GM23248 (cell line): Measurements from ENCODE around the gene JPH2. TPM values are rescaled to one million over a fixed set of nuclear protein-coding genes. Genes with fewer than 3 reads are reported as not detected.

ENCODE experiments used
- DNase-seq: peaks from one replicate; pipeline ENCODE4 v3.0.0-alpha.2; 2015
- H2AFZ ChIP-seq: fragments of 200-600 bp; sonication (generic); 2 replicates; pipeline ENCODE4 v1.6.1; 2016; ENCODE audit warnings: antibody characterized with exemption
- H3F3A ChIP-seq: fragments of 200-600 bp; sonication (generic); 2 replicates; pipeline ENCODE4 v1.6.1; 2016; ENCODE audit warnings: mild to moderate bottlenecking, antibody characterized with exemption, mixed run types; ENCODE audit not compliant: insufficient read depth
- H3K27ac ChIP-seq: fragments of 200-600 bp; sonication (generic); 2 replicates; pipeline ENCODE4 v1.5.1; 2016; ENCODE audit warnings: mild to moderate bottlenecking
- H3K27me3 ChIP-seq: fragments of 200-600 bp; sonication (generic); replicated peaks from 2 replicates; pipeline ENCODE4 v1.6.1; 2016; ENCODE audit warnings: mild to moderate bottlenecking; ENCODE audit not compliant: insufficient read depth
- H3K36me3 ChIP-seq: fragments of 200-600 bp; sonication (generic); 2 replicates; pipeline ENCODE4 v1.6.1; 2016; ENCODE audit warnings: low read depth, mild to moderate bottlenecking
- H3K4me1 ChIP-seq: fragments of 200-600 bp; sonication (generic); 2 replicates; pipeline ENCODE4 v1.6.1; 2016; ENCODE audit warnings: mild to moderate bottlenecking; ENCODE audit not compliant: insufficient read depth
- H3K4me2 ChIP-seq: fragments of 200-600 bp; sonication (generic); one replicate; pipeline ENCODE4 v1.6.1; 2016; ENCODE audit warnings: mild to moderate bottlenecking; ENCODE audit not compliant: unreplicated experiment
- H3K4me3 ChIP-seq: fragments of 200-600 bp; sonication (generic); 2 replicates; pipeline ENCODE4 v1.5.1; 2016; ENCODE audit warnings: mild to moderate bottlenecking
- H3K79me2 ChIP-seq: fragments of 200-600 bp; sonication (generic); 2 replicates; pipeline ENCODE4 v1.6.1; 2016; ENCODE audit warnings: mild to moderate bottlenecking; ENCODE audit not compliant: insufficient read depth
- H3K9ac ChIP-seq: fragments of 200-600 bp; sonication (generic); 2 replicates; pipeline ENCODE4 v1.6.1; 2016; ENCODE audit warnings: mild to moderate bottlenecking
- H3K9me2 ChIP-seq: fragments of 200-600 bp; sonication (generic); 2 replicates; pipeline ENCODE4 v1.6.1; 2016; ENCODE audit warnings: mixed run types, mild to moderate bottlenecking, moderate library complexity; ENCODE audit not compliant: insufficient read depth
- H3K9me3 ChIP-seq: fragments of 200-600 bp; sonication (generic); one replicate; pipeline ENCODE4 v1.6.1; 2017; ENCODE audit warnings: low read depth
- H4K20me1 ChIP-seq: fragments of 200-600 bp; sonication (generic); 2 replicates; pipeline ENCODE4 v1.6.0; 2016; ENCODE audit not compliant: insufficient read depth
- EZH2 ChIP-seq: fragments of 200-600 bp; sonication (generic); IDR thresholded peaks from 2 replicates; pipeline ENCODE4 v1.6.1; 2018; ENCODE audit warnings: antibody characterized with exemption, mild to moderate bottlenecking; ENCODE audit not compliant: insufficient read depth, poor library complexity, severe bottlenecking
- EZH2phosphoT487 ChIP-seq: fragments of 200-600 bp; sonication (generic); IDR thresholded peaks from 2 replicates; pipeline ENCODE4 v1.6.1; 2018; ENCODE audit warnings: antibody characterized with exemption, moderate library complexity, mild to moderate bottlenecking, low read depth; ENCODE audit not compliant: insufficient read depth
- WGBS, 2 experiments: methylation state at CpG; one replicate each; pipeline ENCODE4 v1.1.6; 2015 to 2017; ENCODE audit warnings: low lambda C conversion rate in 2 of 2, low coverage in 1 of 2; ENCODE audit errors: missing lambda C conversion rate in 2 of 2; 5-methylcytosine and 5-hydroxymethylcytosine counted together
- in situ Hi-C: fragments of 300-500 bp; cut with MboI; formaldehyde crosslinking; loops from 2 replicates; pipeline ENCODE4 v1.15.0; 2020
- polyA plus RNA-seq: library from polyadenylated mRNA; unstranded; fragments of >200 nt; fragmentation: Nextera tagmentation; extraction: Ambion mirVana; gene quantifications from 2 replicates; pipeline ENCODE4 v1.2.1, GENCODE V29; 2016
- total RNA-seq: library from RNA; depleted of rRNA; stranded (reverse); fragments of >200 nt; shearing (Covaris generic); gene quantifications from 2 replicates; pipeline ENCODE4 v1.2.3, GENCODE V29; 2014

Gene JPH2
- total and polyA plus RNA-seq, 2 experiments from 2014 or later = 1.8 to 9.7 TPM

DNA sequence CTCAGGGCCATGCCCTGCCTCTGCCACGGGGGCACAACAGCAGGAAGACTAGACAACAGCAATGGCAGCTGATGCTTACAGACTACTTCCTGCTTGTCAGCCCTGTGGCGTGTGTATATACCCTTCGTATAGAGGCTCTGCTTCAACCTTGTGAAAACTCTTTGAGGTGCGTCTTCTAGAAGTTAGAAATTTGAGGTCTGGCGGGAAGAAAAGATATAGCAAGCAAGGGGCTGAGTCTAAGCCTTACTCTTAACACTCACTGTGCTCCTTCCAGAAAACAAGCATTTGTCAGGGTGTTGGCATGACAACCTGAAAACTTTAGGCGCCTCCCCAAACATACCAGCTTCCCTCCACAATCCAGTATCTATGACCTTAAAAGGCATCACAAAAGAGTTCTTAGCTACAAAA lies 33.3 kb downstream of the JPH2 start:
- peak; percentile 68 for DNase-seq
- peak overlapping the region; percentile 65 for H3K4me2 ChIP-seq

DNA sequence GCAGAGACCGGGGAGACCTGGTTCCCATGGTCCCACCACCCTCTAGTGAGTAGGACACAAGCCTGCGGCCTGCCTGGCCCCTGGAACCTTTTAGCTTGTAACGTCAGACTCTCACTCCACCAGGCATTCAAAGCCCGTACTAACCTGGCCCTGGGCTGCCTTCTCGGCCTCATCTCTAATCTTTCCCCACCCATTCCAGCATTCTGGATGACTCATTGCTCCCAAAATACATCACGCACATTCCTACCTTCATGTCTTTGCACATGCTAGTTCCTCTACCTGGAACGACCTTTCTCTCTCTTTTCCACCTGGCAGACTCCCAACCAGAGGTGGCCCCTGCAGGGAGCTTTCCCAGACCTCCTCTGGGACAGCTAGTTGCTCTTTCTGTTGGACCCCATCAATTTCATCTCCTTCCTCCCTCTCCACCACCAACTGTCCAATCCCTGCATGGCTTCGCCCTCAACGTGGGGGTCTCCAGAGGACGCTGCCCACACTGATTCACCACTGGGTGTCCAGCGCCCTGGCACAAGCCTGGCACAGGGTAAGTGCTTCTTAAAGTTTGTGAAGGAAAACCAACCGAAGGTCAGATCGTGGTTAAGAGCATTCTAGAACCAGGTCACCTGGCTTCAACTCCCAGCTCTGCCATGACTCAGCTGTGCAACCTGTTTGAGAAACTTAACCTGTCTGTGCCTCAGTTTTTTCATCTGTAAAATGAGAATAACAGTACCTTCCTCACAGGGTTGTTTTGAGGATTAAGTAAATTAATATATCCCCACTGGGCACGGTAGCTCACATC lies 35.2 kb downstream of the JPH2 start:
- Histone ChIP-seq H3K4me3 (no peak overlapping the region), H3K4me2 (no peak overlapping the region), H3K36me3 (0 out of 2 replicates have a peak, but pooled peaks cover 3% of the 10 kb centered on the region), H3K9me2 (no peaks in the 10 kb centered on the region), H3K9ac (no peak overlapping the region), H2AFZ (no peak overlapping the region), H3K27ac (no peak overlapping the region), H3K9me3 (no peaks in the 10 kb centered on the region), H3F3A (peaks cover 11% of the 10 kb centered on the region; the same call in 1 of the 2 replicates), H4K20me1 (no peaks in the 10 kb centered on the region), H3K79me2 (no peaks in the 10 kb centered on the region), H3K4me1 (peaks cover 19% of the 10 kb centered on the region), H3K27me3 (no peaks in the 10 kb centered on the region)
- in situ Hi-C loops = no loop called here
- 72 to 77% methylated on average over 14 of the region's 14 CpGs for WGBS, 2 experiments
- DNase-seq = no peak
- TF ChIP-seq EZH2phosphoT487 (no peak), EZH2 (no peak)

More for the DNA sequence above, 33.3 kb downstream of the JPH2 start:
- no peaks in the 10 kb centered on the region for H3K79me2 ChIP-seq
- no peaks in the 10 kb centered on the region for H3K9me2 ChIP-seq
- no peak overlapping the region for H3K4me3 ChIP-seq
- in situ Hi-C loops = no loop called here
- 0 out of 2 replicates have a peak overlapping the region, but pooled peaks have one; percentile 13 for H3K9ac ChIP-seq
- no peak for TF ChIP-seq EZH2
- TF ChIP-seq EZH2phosphoT487 = no peak
- H2AFZ ChIP-seq = peak overlapping the region; percentile 51
- H4K20me1 ChIP-seq = no peaks in the 10 kb centered on the region
- H3K36me3 ChIP-seq = 0 out of 2 replicates have a peak, but pooled peaks cover 3% of the 10 kb centered on the region
- H3K27ac ChIP-seq = peak overlapping the region; percentile 59
- H3F3A ChIP-seq = peaks cover 11% of the 10 kb centered on the region; the same call in 1 of the 2 replicates
- peaks cover 19% of the 10 kb centered on the region for H3K4me1 ChIP-seq
- H3K9me3 ChIP-seq = no peaks in the 10 kb centered on the region
- WGBS, 2 experiments = 52 to 55% methylated on average over 6 of the region's 6 CpGs
- no peaks in the 10 kb centered on the region for H3K27me3 ChIP-seq

DNA sequence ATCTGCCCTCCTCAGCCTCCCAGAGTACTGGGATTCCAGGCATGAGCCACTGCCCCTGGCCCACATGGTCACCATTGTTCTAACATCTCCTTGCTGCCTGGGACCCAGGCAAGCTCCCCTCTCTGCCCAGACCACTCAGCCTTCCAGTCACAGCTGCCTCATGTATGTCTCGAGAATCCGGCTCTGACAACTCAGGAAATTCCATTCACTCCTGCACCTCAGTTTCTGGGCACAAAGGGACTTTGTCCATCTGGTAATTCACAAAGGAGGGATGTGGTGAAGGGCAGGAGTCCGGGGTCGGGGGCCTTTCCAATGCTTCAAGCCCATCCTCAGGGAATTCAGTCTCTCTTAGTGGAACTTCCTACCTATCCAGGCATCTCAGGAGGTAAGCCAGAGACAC lies 40.7 kb downstream of the JPH2 start:
- H4K20me1 ChIP-seq = no peaks in the 10 kb centered on the region
- H3K79me2 ChIP-seq = no peaks in the 10 kb centered on the region
- 0 out of 2 replicates have a peak, but pooled peaks cover 3% of the 10 kb centered on the region for H3K36me3 ChIP-seq
- no peak overlapping the region for H3K4me2 ChIP-seq
- no peaks in the 10 kb centered on the region for H3K27me3 ChIP-seq
- H3K9me3 ChIP-seq = no peaks in the 10 kb centered on the region
- no peak overlapping the region for H2AFZ ChIP-seq
- H3K27ac ChIP-seq = no peak overlapping the region
- no peaks in the 10 kb centered on the region for H3F3A ChIP-seq
- no peak overlapping the region for H3K4me3 ChIP-seq
- DNase-seq = no peak
- no peaks in the 10 kb centered on the region for H3K4me1 ChIP-seq
- H3K9ac ChIP-seq = no peak overlapping the region
- WGBS, 2 experiments = 61 to 62% methylated on average over 4 of the region's 4 CpGs
- TF ChIP-seq EZH2 (no peak), EZH2phosphoT487 (no peak)
- in situ Hi-C loops = no loop called here
- H3K9me2 ChIP-seq = no peaks in the 10 kb centered on the region

DNA sequence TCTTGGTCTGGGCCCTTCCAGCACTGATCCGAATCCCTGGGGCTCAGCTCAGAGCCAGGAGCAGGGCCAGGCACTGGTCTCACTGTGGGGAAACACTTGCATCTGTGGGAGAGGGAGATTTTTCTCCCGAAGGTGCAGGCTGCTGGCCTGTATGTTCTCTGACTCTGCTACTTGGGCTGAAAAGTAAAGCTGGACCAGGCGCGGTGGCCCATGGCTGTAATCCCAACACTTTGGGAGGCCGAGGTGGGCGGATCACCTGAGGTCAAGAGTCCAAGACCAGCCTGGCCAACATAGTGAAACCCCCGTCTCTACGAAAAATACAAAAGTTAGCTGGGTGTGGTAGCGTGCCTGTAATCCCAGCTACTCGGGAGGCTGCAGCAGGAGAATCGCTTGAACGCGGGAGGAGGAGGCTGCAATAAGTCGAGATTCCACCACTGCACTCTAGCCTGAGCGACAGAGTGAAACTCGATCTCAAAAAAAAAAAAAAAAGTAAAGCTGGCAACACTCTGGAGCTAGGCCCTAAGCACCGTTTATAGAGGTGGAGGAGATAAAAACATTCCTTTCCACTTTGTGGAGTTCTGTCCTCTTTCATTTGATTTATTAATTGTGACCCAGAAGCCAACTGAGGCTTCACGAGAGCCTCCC lies 41.7 kb downstream of the JPH2 start:
- H3K79me2 ChIP-seq = no peaks in the 10 kb centered on the region
- H3F3A ChIP-seq = no peaks in the 10 kb centered on the region
- DNase-seq = no peak
- no peaks in the 10 kb centered on the region for H3K4me1 ChIP-seq
- H3K9ac ChIP-seq = no peak overlapping the region
- TF ChIP-seq EZH2 (no peak), EZH2phosphoT487 (no peak)
- H3K4me2 ChIP-seq = no peak overlapping the region
- H3K4me3 ChIP-seq = no peak overlapping the region
- 78% methylated on average over 15 to 18 of the region's 18 CpGs for WGBS, 2 experiments
- H3K27me3 ChIP-seq = no peaks in the 10 kb centered on the region
- H2AFZ ChIP-seq = no peak overlapping the region
- no peaks in the 10 kb centered on the region for H3K9me3 ChIP-seq
- H3K9me2 ChIP-seq = no peaks in the 10 kb centered on the region
- in situ Hi-C loops = no loop called here
- no peaks in the 10 kb centered on the region for H4K20me1 ChIP-seq
- H3K27ac ChIP-seq = no peak overlapping the region
- H3K36me3 ChIP-seq = 0 out of 2 replicates have a peak, but pooled peaks cover 3% of the 10 kb centered on the region
